ENCODE results near the gene PARVB. TPM values are rescaled to one million over a fixed set of nuclear protein-coding genes. Genes with fewer than 3 reads are reported as not detected.

The PARVB gene
- total RNA-seq, 6 experiments from 2014 or later, result 36.5 to 44.2 (median 38.9) TPM

DNA sequence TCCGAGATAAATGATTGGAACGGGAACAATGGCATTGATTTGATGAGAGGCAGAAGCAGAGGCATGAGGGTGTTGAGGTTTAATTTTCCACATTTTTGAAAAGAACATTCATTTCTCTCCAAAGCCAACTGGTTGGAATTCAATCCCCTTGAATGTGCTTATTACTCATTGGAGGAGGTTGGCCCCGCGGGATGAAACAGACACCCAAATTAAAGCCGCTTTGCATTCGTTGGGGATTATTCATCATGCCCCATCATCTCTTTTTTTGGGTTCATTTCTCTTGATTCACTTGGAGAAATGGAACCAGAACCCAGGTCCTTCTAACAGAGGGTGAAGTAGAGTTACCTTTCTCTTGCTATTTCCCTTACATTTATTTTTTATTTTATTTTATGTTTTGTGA, 109.1 kb downstream of the PARVB start:
- TF ChIP-seq, protein P1, sequence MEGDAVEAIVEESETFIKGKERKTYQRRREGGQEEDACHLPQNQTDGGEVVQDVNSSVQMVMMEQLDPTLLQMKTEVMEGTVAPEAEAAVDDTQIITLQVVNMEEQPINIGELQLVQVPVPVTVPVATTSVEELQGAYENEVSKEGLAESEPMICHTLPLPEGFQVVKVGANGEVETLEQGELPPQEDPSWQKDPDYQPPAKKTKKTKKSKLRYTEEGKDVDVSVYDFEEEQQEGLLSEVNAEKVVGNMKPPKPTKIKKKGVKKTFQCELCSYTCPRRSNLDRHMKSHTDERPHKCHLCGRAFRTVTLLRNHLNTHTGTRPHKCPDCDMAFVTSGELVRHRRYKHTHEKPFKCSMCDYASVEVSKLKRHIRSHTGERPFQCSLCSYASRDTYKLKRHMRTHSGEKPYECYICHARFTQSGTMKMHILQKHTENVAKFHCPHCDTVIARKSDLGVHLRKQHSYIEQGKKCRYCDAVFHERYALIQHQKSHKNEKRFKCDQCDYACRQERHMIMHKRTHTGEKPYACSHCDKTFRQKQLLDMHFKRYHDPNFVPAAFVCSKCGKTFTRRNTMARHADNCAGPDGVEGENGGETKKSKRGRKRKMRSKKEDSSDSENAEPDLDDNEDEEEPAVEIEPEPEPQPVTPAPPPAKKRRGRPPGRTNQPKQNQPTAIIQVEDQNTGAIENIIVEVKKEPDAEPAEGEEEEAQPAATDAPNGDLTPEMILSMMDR (IDR thresholded peaks at IDR 0.05), result no peak
- Mint-ChIP-seq H3K27me3 (ENCODE audit: insufficient read depth) (no peaks in the 10 kb centered on the region; the same call in 1 of the 2 replicates), H3K36me3 (ENCODE audit: low read depth) (peaks cover 32% of the 10 kb centered on the region), H3K4me3 (no peak overlapping the region), H3K4me1 (ENCODE audit: low read depth) (peaks cover 6% of the 10 kb centered on the region; the same call in 1 of the 2 replicates), H3K27ac (no peak overlapping the region), H3K9me3 (peaks cover 20% of the 10 kb centered on the region)
- DNase-seq, result no peak

GRCh38 chr22:44133901-44134571, 109.9 kb downstream of the PARVB start:
- DNase-seq, result no peak
- H3K4me1 Mint-ChIP-seq (ENCODE audit: low read depth), result peaks cover 6% of the 10 kb centered on the region; the same call in 1 of the 2 replicates
- peaks cover 20% of the 10 kb centered on the region for H3K9me3 Mint-ChIP-seq
- TF ChIP-seq, protein P1 (IDR thresholded peaks at IDR 0.05), result no peak
- peak overlapping the region; percentile 69 for H3K27ac Mint-ChIP-seq
- peak overlapping the region; percentile 45; the same call in 1 of the 2 replicates for H3K4me3 Mint-ChIP-seq
- peaks cover 40% of the 10 kb centered on the region for H3K36me3 Mint-ChIP-seq (ENCODE audit: low read depth)
- H3K27me3 Mint-ChIP-seq (ENCODE audit: insufficient read depth), result no peaks in the 10 kb centered on the region; the same call in 1 of the 2 replicates

GRCh38 chr22:44136112-44136511, 112.0 kb downstream of the PARVB start:
- Mint-ChIP-seq H3K4me3 (no peak overlapping the region), H3K27ac (no peak overlapping the region), H3K9me3 (peaks cover 20% of the 10 kb centered on the region), H3K36me3 (ENCODE audit: low read depth) (peaks cover 41% of the 10 kb centered on the region), H3K4me1 (ENCODE audit: low read depth) (peaks cover 6% of the 10 kb centered on the region; the same call in 1 of the 2 replicates), H3K27me3 (ENCODE audit: insufficient read depth) (no peaks in the 10 kb centered on the region; the same call in 1 of the 2 replicates)
- no peak for DNase-seq
- TF ChIP-seq, protein P1 (IDR thresholded peaks at IDR 0.05), result no peak

DNA sequence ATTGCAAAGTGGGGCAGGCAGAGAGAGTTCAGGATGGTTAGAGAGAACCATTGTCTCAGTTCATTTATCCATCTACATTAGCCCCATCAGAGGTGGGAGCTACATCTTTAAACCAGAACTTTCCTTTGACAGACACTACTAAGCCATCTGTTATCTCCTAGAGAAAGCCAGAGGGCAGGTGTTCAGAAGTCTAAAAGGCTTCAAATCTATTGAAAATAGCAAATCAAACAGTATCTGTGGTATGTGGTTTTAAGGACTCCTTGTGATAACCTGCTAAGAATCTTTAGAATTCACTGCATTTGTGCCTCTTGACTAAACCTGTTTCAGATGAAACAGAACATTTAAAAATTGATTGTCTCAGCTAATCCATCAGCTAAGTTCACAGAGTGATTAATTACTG, 112.7 kb downstream of the PARVB start:
- no peak for DNase-seq
- peaks cover 6% of the 10 kb centered on the region; the same call in 1 of the 2 replicates for H3K4me1 Mint-ChIP-seq (ENCODE audit: low read depth)
- H3K27ac Mint-ChIP-seq, result no peak overlapping the region
- no peaks in the 10 kb centered on the region; the same call in 1 of the 2 replicates for H3K27me3 Mint-ChIP-seq (ENCODE audit: insufficient read depth)
- peaks cover 41% of the 10 kb centered on the region for H3K36me3 Mint-ChIP-seq (ENCODE audit: low read depth)
- TF ChIP-seq, protein P1 (IDR thresholded peaks at IDR 0.05), result no peak
- H3K9me3 Mint-ChIP-seq, result peaks cover 20% of the 10 kb centered on the region
- H3K4me3 Mint-ChIP-seq, result no peak overlapping the region

GRCh38 chr22:44137415-44137814, 113.3 kb downstream of the PARVB start:
- Mint-ChIP-seq H3K27ac (no peak overlapping the region), H3K27me3 (ENCODE audit: insufficient read depth) (no peaks in the 10 kb centered on the region; the same call in 1 of the 2 replicates), H3K4me1 (ENCODE audit: low read depth) (peaks cover 6% of the 10 kb centered on the region; the same call in 1 of the 2 replicates), H3K9me3 (peaks cover 20% of the 10 kb centered on the region), H3K36me3 (ENCODE audit: low read depth) (peaks cover 41% of the 10 kb centered on the region), H3K4me3 (no peak overlapping the region)
- no peak for DNase-seq
- TF ChIP-seq, protein P1 (IDR thresholded peaks at IDR 0.05), result no peak

All from HFFc6 (cell line).